HepG2 (cell line): Measurements from ENCODE around the gene STRIP1. TPM values are rescaled to one million over a fixed set of nuclear protein-coding genes. Genes with fewer than 3 reads are reported as not detected.

ENCODE experiments used
- ARHGAP35 ChIP-seq: sonication (generic); formaldehyde crosslinking; IDR thresholded peaks from 2 replicates; pipeline ENCODE4 v1.9.0; 2022; ENCODE audit warnings: mild to moderate bottlenecking, inconsistent platforms, moderate library complexity, missing genetic modification reagents, borderline replicate concordance
- CEBPB ChIP-seq: IDR thresholded peaks from 2 replicates; pipeline ENCODE4 v1.6.1; 2011; ENCODE audit warnings: low read depth, low read length, improper control_type of control experiment, borderline replicate concordance
- EED ChIP-seq: sonication (generic); formaldehyde crosslinking; IDR thresholded peaks from 2 replicates; pipeline ENCODE4 v1.5.0; 2020; ENCODE audit warnings: mild to moderate bottlenecking, missing genetic modification reagents
- ERF ChIP-seq: IDR thresholded peaks from 2 replicates; pipeline ENCODE4 v1.6.1; 2018; ENCODE audit warnings: missing biosample characterization, missing genetic modification reagents
- FOSL2 ChIP-seq: sonication (generic); formaldehyde crosslinking; IDR thresholded peaks from 2 replicates; pipeline ENCODE4 v1.4.0; 2020; ENCODE audit warnings: missing genetic modification reagents
- HDAC2 ChIP-seq: sonication (generic); formaldehyde crosslinking; IDR thresholded peaks from 2 replicates; pipeline ENCODE4 v1.4.0; 2020; ENCODE audit warnings: missing genetic modification reagents
- HMG20A ChIP-seq: IDR thresholded peaks from 2 replicates; pipeline ENCODE4 v1.6.1; 2016; ENCODE audit warnings: borderline replicate concordance
- KAT2B ChIP-seq: fragments of 150-350 bp; IDR thresholded peaks from 2 replicates; pipeline ENCODE4 v1.6.1; 2014; ENCODE audit warnings: low read depth, low read length, borderline replicate concordance
- MAFF ChIP-seq: IDR thresholded peaks from 2 replicates; pipeline ENCODE4 v1.6.1; 2011; ENCODE audit warnings: low read depth, low read length, improper control_type of control experiment
- MAFG ChIP-seq: sonication (generic); formaldehyde crosslinking; IDR thresholded peaks from 2 replicates; pipeline ENCODE4 v1.5.1; 2020; ENCODE audit warnings: mild to moderate bottlenecking, missing genetic modification reagents
- NFE2L2 ChIP-seq: fragments of 150-350 bp; IDR thresholded peaks from 2 replicates; pipeline ENCODE4 v1.6.1; 2014; ENCODE audit warnings: low read length
- NFRKB ChIP-seq: fragments of 450-650 bp; IDR thresholded peaks from 2 replicates; pipeline ENCODE4 v1.6.1; 2017
- RELA ChIP-seq: sonication (generic); formaldehyde crosslinking; IDR thresholded peaks from 2 replicates; pipeline ENCODE4 v1.4.0; 2020; ENCODE audit warnings: missing genetic modification reagents
- RFXANK ChIP-seq: IDR thresholded peaks from 2 replicates; pipeline ENCODE4 v1.6.1; 2016
- RFXAP ChIP-seq: sonication (generic); formaldehyde crosslinking; IDR thresholded peaks from 2 replicates; pipeline ENCODE4 v1.4.0; 2020; ENCODE audit warnings: missing genetic modification reagents, borderline replicate concordance
- SAP130 ChIP-seq: IDR thresholded peaks from 2 replicates; pipeline ENCODE4 v1.6.1; 2016; ENCODE audit warnings: low read depth
- SIX4 ChIP-seq: sonication (generic); formaldehyde crosslinking; IDR thresholded peaks from 2 replicates; pipeline ENCODE4 v1.4.0; 2020; ENCODE audit warnings: missing genetic modification reagents
- SYNCRIP ChIP-seq: fragments of 200-400 bp; formaldehyde crosslinking; IDR thresholded peaks from 2 replicates; pipeline ENCODE4 v1.6.1; 2018; ENCODE audit warnings: mild to moderate bottlenecking, low read depth, low read length; ENCODE audit not compliant: insufficient read depth
- YEATS4 ChIP-seq: sonication (generic); formaldehyde crosslinking; IDR thresholded peaks from 2 replicates; pipeline ENCODE4 v1.4.0; 2020; ENCODE audit warnings: missing genetic modification reagents, borderline replicate concordance
- ZGPAT ChIP-seq: IDR thresholded peaks from 2 replicates; pipeline ENCODE4 v1.6.1; 2016; ENCODE audit warnings: mild to moderate bottlenecking
- ZHX1 ChIP-seq: sonication (generic); formaldehyde crosslinking; IDR thresholded peaks from 2 replicates; pipeline ENCODE4 v1.8.1; 2022; ENCODE audit warnings: low read depth, mild to moderate bottlenecking, missing genetic modification reagents
- ZNF230 ChIP-seq: sonication (generic); formaldehyde crosslinking; IDR thresholded peaks from 2 replicates; pipeline ENCODE4 v1.4.0; 2020; ENCODE audit warnings: mild to moderate bottlenecking, missing genetic modification reagents
- ZNF512B ChIP-seq: sonication (generic); formaldehyde crosslinking; IDR thresholded peaks from 2 replicates; pipeline ENCODE4 v1.5.1; 2020; ENCODE audit warnings: missing genetic modification reagents, mild to moderate bottlenecking, borderline replicate concordance
- ZNF598 ChIP-seq: sonication (generic); formaldehyde crosslinking; IDR thresholded peaks from 2 replicates; pipeline ENCODE4 v1.5.1; 2020; ENCODE audit warnings: mild to moderate bottlenecking, missing genetic modification reagents, borderline replicate concordance
- ZNF850 ChIP-seq: sonication (generic); formaldehyde crosslinking; conservative IDR thresholded peaks from 2 replicates; pipeline ENCODE4 v1.9.0; 2021; ENCODE audit warnings: mild to moderate bottlenecking, missing genetic modification reagents
- polyA plus RNA-seq, 8 experiments: library from polyadenylated mRNA; depleted of rRNA in 3 of 8; stranded (reverse) in 7 of 8; unstranded in 1 of 8; fragments of >200 nt; fragmentation: Illumina TruSeq in 4 of 8; extraction: Trizol in 4 of 8; gene quantifications; 2 replicates each; pipeline versions ENCODE4 v1.2.1 to v1.2.3, GENCODE V29; 2011 to 2016; ENCODE audit warnings: low read depth in 4 of 8, missing spikeins in 1 of 8, mixed read lengths in 1 of 8; ENCODE audit not compliant: insufficient read depth in 1 of 8
- total RNA-seq, 5 experiments: library from RNA; depleted of rRNA; stranded (reverse); fragments of >200 nt; fragmentation: Illumina TruSeq; extraction: Trizol; gene quantifications; 2 replicates each; pipeline ENCODE4 v1.2.3, GENCODE V29; 2016; ENCODE audit warnings: low read depth in 1 of 5

STRIP1 gene
- total and polyA plus RNA-seq, 2 of the 13 experiments (the other 11 are each of a cell fraction or from before 2014, with no cell fraction given): 20.9 to 27.9 TPM

- TF ChIP-seq ZNF512B (CRISPR knock-in tag) (no peak), FOSL2 (CRISPR knock-in tag) (peak; percentile 64), ARHGAP35 (CRISPR knock-in tag) (no peak), HMG20A (CRISPR knock-in tag) (no peak), ZGPAT (CRISPR knock-in tag) (0 out of 2 replicates have a peak, but pooled peaks have one; percentile 30), NFRKB (no peak), MAFG (CRISPR knock-in tag) (peak; percentile 78), ZNF230 (CRISPR knock-in tag) (no peak), ZHX1 (CRISPR knock-in tag) (no peak), RELA (CRISPR knock-in tag) (no peak), RFXAP (CRISPR knock-in tag) (no peak), MAFF (peak; percentile 90), RFXANK (no peak), ERF (CRISPR knock-in tag) (no peak), KAT2B (no peak), EED (no peak), ZNF850 (CRISPR knock-in tag) (no peak), CEBPB (peak; percentile 74), HDAC2 (CRISPR knock-in tag) (no peak), SYNCRIP (no peak), NFE2L2 (peak; percentile 97), ZNF598 (no peak), YEATS4 (CRISPR knock-in tag) (no peak), SAP130 (CRISPR knock-in tag) (peak; percentile 33; the same call in 1 of the 2 replicates), SIX4 (CRISPR knock-in tag) (no peak)
These were observed 30.5 kb upstream of the STRIP1 start (continued) for GRCh38 chr1:110003747-110004428.
